WTC11 (cell line): ENCODE measurements around the gene PRXL2C.

ENCODE experiments used
- CREB1 ChIP-seq: sonication (generic); formaldehyde crosslinking; IDR thresholded peaks from 2 replicates; pipeline ENCODE4 v1.8.0; 2023; ENCODE audit warnings: mild to moderate bottlenecking, missing genetic modification reagents
- JUN ChIP-seq: sonication (generic); formaldehyde crosslinking; IDR thresholded peaks from 2 replicates; pipeline ENCODE4 v1.8.0; 2023; ENCODE audit warnings: mild to moderate bottlenecking, missing genetic modification reagents
- NFATC4 ChIP-seq: fragments of 250-450 bp; sonication (Bioruptor Pico); IDR thresholded peaks from 2 replicates; pipeline ENCODE4 v1.9.0; 2021; ENCODE audit warnings: mild to moderate bottlenecking
- SP1 ChIP-seq: sonication (generic); formaldehyde crosslinking; conservative IDR thresholded peaks from 2 replicates; pipeline ENCODE4 v1.8.1; 2022; ENCODE audit warnings: missing genetic modification reagents
- ZNF232 ChIP-seq: sonication (generic); formaldehyde crosslinking; IDR thresholded peaks from 2 replicates; pipeline ENCODE4 v1.8.0; 2022; ENCODE audit warnings: mild to moderate bottlenecking, missing genetic modification reagents
- TF ChIP-seq, protein P1 (sequence below): sonication (generic); formaldehyde crosslinking; conservative IDR thresholded peaks from 2 replicates; pipeline ENCODE4 v1.8.1; 2022; ENCODE audit warnings: mild to moderate bottlenecking, missing genetic modification reagents
- TF ChIP-seq, protein P2 (sequence below): fragments of 200-600 bp; IDR thresholded peaks from 2 replicates; pipeline ENCODE4 v1.8.0; 2022; ENCODE audit warnings: antibody characterized with exemption
- TF ChIP-seq, protein P3 (sequence below): sonication (generic); formaldehyde crosslinking; IDR thresholded peaks from 2 replicates; pipeline ENCODE4 v1.8.1; 2022; ENCODE audit warnings: low read depth, missing genetic modification reagents, borderline replicate concordance
- TF ChIP-seq, protein P4 (sequence below): sonication (generic); formaldehyde crosslinking; IDR thresholded peaks from 2 replicates; pipeline ENCODE4 v1.8.0; 2022; ENCODE audit warnings: mild to moderate bottlenecking, missing genetic modification reagents
- TF ChIP-seq, protein P5 (sequence below): fragments of 250-450 bp; sonication (Bioruptor Pico); IDR thresholded peaks from 2 replicates; pipeline ENCODE4 v2.1.2; 2022; ENCODE audit warnings: mild to moderate bottlenecking, moderate library complexity
- TF ChIP-seq, protein P6 (sequence below): sonication (generic); formaldehyde crosslinking; IDR thresholded peaks from 2 replicates; pipeline ENCODE4 v1.8.1; 2022; ENCODE audit warnings: missing genetic modification reagents, borderline replicate concordance
- TF ChIP-seq, protein P7 (sequence below): sonication (generic); formaldehyde crosslinking; IDR thresholded peaks from 2 replicates; pipeline ENCODE4 v1.8.0; 2022; ENCODE audit warnings: mild to moderate bottlenecking, missing genetic modification reagents

DNA sequence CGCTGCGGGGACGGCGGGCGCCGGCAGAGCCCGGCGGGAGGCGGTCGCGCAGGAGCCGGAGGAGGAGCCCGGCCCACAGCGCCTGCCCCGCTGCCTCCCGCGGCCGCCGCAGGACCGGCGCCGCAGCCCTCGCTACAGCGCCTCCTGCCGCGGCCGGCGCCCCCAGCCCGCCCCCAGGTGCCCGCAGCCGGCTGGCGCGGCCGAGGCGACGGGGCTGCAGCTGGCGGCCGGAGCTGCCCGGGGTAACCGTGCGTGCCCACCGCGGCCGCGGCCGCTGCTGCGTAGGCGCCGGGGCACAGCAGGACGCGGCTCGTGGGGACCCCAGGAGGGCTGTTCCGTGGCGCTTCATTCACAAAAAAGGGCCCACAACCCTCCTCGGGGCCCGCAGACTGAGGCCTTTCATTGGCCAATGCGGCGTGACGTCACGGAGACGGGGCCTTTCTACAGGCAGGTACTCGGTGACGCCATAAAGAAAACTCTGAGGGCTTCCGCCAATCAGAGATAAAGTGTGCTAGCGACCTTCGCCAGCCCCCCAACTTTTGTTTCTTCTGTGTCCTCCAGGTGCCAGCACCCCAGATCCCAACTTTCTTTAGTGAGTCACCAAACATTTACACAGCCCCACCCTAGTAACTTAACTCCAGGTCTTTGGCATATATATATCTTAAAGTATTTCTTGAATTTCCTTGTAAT lies 35.5 kb downstream of the PRXL2C start, which contains the start of gene CDC14B:
- no peak for TF ChIP-seq JUN (CRISPR knock-in tag)
- TF ChIP-seq, protein P1, sequence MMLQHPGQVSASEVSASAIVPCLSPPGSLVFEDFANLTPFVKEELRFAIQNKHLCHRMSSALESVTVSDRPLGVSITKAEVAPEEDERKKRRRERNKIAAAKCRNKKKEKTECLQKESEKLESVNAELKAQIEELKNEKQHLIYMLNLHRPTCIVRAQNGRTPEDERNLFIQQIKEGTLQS (CRISPR knock-in tag): no peak
- TF ChIP-seq, protein P2, sequence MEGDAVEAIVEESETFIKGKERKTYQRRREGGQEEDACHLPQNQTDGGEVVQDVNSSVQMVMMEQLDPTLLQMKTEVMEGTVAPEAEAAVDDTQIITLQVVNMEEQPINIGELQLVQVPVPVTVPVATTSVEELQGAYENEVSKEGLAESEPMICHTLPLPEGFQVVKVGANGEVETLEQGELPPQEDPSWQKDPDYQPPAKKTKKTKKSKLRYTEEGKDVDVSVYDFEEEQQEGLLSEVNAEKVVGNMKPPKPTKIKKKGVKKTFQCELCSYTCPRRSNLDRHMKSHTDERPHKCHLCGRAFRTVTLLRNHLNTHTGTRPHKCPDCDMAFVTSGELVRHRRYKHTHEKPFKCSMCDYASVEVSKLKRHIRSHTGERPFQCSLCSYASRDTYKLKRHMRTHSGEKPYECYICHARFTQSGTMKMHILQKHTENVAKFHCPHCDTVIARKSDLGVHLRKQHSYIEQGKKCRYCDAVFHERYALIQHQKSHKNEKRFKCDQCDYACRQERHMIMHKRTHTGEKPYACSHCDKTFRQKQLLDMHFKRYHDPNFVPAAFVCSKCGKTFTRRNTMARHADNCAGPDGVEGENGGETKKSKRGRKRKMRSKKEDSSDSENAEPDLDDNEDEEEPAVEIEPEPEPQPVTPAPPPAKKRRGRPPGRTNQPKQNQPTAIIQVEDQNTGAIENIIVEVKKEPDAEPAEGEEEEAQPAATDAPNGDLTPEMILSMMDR: no peak
- no peak for TF ChIP-seq NFATC4 (CRISPR knock-in tag)
- TF ChIP-seq, protein P3, sequence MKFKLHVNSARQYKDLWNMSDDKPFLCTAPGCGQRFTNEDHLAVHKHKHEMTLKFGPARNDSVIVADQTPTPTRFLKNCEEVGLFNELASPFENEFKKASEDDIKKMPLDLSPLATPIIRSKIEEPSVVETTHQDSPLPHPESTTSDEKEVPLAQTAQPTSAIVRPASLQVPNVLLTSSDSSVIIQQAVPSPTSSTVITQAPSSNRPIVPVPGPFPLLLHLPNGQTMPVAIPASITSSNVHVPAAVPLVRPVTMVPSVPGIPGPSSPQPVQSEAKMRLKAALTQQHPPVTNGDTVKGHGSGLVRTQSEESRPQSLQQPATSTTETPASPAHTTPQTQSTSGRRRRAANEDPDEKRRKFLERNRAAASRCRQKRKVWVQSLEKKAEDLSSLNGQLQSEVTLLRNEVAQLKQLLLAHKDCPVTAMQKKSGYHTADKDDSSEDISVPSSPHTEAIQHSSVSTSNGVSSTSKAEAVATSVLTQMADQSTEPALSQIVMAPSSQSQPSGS (CRISPR knock-in tag): no peak
- TF ChIP-seq, protein P4, sequence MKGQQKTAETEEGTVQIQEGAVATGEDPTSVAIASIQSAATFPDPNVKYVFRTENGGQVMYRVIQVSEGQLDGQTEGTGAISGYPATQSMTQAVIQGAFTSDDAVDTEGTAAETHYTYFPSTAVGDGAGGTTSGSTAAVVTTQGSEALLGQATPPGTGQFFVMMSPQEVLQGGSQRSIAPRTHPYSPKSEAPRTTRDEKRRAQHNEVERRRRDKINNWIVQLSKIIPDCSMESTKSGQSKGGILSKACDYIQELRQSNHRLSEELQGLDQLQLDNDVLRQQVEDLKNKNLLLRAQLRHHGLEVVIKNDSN (CRISPR knock-in tag): no peak
- TF ChIP-seq ZNF232 (CRISPR knock-in tag): no peak
- no peak for TF ChIP-seq CREB1
- no peak for TF ChIP-seq SP1 (CRISPR knock-in tag)
- TF ChIP-seq, protein P5, sequence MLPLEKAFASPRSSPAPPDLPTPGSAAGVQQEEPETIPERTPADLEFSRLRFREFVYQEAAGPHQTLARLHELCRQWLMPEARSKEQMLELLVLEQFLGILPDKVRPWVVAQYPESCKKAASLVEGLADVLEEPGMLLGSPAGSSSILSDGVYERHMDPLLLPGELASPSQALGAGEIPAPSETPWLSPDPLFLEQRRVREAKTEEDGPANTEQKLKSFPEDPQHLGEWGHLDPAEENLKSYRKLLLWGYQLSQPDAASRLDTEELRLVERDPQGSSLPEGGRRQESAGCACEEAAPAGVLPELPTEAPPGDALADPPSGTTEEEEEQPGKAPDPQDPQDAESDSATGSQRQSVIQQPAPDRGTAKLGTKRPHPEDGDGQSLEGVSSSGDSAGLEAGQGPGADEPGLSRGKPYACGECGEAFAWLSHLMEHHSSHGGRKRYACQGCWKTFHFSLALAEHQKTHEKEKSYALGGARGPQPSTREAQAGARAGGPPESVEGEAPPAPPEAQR (CRISPR knock-in tag): no peak
- TF ChIP-seq, protein P6, sequence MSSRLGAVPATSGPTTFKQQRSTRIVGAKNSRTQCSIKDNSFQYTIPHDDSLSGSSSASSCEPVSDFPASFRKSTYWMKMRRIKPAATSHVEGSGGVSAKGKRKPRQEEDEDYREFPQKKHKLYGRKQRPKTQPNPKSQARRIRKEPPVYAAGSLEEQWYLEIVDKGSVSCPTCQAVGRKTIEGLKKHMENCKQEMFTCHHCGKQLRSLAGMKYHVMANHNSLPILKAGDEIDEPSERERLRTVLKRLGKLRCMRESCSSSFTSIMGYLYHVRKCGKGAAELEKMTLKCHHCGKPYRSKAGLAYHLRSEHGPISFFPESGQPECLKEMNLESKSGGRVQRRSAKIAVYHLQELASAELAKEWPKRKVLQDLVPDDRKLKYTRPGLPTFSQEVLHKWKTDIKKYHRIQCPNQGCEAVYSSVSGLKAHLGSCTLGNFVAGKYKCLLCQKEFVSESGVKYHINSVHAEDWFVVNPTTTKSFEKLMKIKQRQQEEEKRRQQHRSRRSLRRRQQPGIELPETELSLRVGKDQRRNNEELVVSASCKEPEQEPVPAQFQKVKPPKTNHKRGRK (CRISPR knock-in tag): no peak
- TF ChIP-seq, protein P7, sequence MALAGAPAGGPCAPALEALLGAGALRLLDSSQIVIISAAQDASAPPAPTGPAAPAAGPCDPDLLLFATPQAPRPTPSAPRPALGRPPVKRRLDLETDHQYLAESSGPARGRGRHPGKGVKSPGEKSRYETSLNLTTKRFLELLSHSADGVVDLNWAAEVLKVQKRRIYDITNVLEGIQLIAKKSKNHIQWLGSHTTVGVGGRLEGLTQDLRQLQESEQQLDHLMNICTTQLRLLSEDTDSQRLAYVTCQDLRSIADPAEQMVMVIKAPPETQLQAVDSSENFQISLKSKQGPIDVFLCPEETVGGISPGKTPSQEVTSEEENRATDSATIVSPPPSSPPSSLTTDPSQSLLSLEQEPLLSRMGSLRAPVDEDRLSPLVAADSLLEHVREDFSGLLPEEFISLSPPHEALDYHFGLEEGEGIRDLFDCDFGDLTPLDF (CRISPR knock-in tag): no peak
